SK-N-SH (cell line): ENCODE data around the gene ZNF577. TPM values are rescaled to one million over a fixed set of nuclear protein-coding genes. Genes with fewer than 3 reads are reported as not detected.
A peak's percentile ranks its signal among the peaks of the same experiment; 100 is the strongest.

Experiments
- CTCF ChIA-PET: fragments of 300-600, 350-600 bp; formaldehyde crosslinking; extraction: SDS; loops from one replicate; lab custom pipeline; 2021; lab: Yijun Ruan, JAX
- POLR2A ChIA-PET: fragments of 350-600 bp; sonication (Branson Sonifier 250); formaldehyde crosslinking; extraction: SDS; loops from one replicate; lab custom pipeline; 2020; ENCODE audit warnings: antibody characterized with exemption, inconsistent platforms; lab: Yijun Ruan, JAX
- DNase-seq: peaks from one replicate; pipeline ENCODE4 v3.0.0; 2012
- H2AFZ ChIP-seq: fragments of 200-600 bp; sonication (generic); 2 replicates; pipeline ENCODE4 v1.8.1; 2016; ENCODE audit warnings: antibody characterized with exemption, mild to moderate bottlenecking, low read depth
- H3F3A ChIP-seq: fragments of 200-600 bp; sonication (generic); replicated peaks from 2 replicates; pipeline ENCODE3; 2016; ENCODE audit warnings: antibody characterized with exemption, mild to moderate bottlenecking; ENCODE audit not compliant: insufficient read depth
- H3K27ac ChIP-seq, 2 experiments: fragments of 200-500 bp in 1 of 2; fragments of 200-600 bp in 1 of 2; sonication (Bioruptor generic) in 1 of 2; sonication (generic), shearing (Covaris generic) in 1 of 2; 2 replicates each; pipeline versions ENCODE4 v1.5.1 to v1.6.1; 2014 to 2016; ENCODE audit warnings: low read depth in 2 of 2, inconsistent platforms in 1 of 2, low read length in 1 of 2, mild to moderate bottlenecking in 1 of 2, mixed read lengths in 1 of 2
- H3K27me3 ChIP-seq: fragments of 200-600 bp; sonication (generic), shearing (Covaris generic); 2 replicates; pipeline ENCODE4 v1.6.1; 2016; ENCODE audit warnings: mixed run types; ENCODE audit not compliant: insufficient read depth
- H3K36me3 ChIP-seq, 2 experiments: fragments of 200-500 bp in 1 of 2; fragments of 200-600 bp in 1 of 2; sonication (Bioruptor generic) in 1 of 2; sonication (generic) in 1 of 2; replicated peaks in 1 of 2; 2 replicates each; pipeline versions ENCODE3 to v1.5.1; 2014 to 2016; ENCODE audit warnings: low read length in 1 of 2, mild to moderate bottlenecking in 1 of 2; ENCODE audit not compliant: insufficient read depth in 2 of 2, control insufficient read depth in 1 of 2
- H3K4me1 ChIP-seq, 2 experiments: fragments of 200-500 bp in 1 of 2; fragments of 200-600 bp in 1 of 2; sonication (Bioruptor generic) in 1 of 2; sonication (generic), shearing (Covaris generic) in 1 of 2; 2 replicates each; pipeline versions ENCODE4 v1.5.1 to v1.6.1; 2014 to 2016; ENCODE audit warnings: low read depth in 1 of 2, low read length in 1 of 2, mixed run types in 1 of 2; ENCODE audit not compliant: insufficient read depth in 2 of 2, control insufficient read depth in 1 of 2
- H3K4me2 ChIP-seq: fragments of 200-600 bp; sonication (generic), shearing (Covaris generic); 2 replicates; pipeline ENCODE4 v1.6.1; 2017; ENCODE audit warnings: mixed run types
- H3K4me3 ChIP-seq, 2 experiments: fragments of 200-500 bp in 1 of 2; fragments of 200-600 bp in 1 of 2; sonication (Bioruptor generic) in 1 of 2; sonication (generic), shearing (Covaris generic) in 1 of 2; 2 replicates each; pipeline versions ENCODE4 v1.5.1 to v1.8.1; 2014 to 2016; ENCODE audit warnings: low read depth in 2 of 2, inconsistent platforms in 1 of 2, low read length in 1 of 2, mild to moderate bottlenecking in 1 of 2, mixed read lengths in 1 of 2, moderate library complexity in 1 of 2
- H3K79me2 ChIP-seq: fragments of 200-600 bp; sonication (generic); 2 replicates; pipeline ENCODE4 v1.8.1; 2017; ENCODE audit warnings: mild to moderate bottlenecking; ENCODE audit not compliant: insufficient read depth
- H3K9ac ChIP-seq: fragments of 200-600 bp; sonication (generic); 2 replicates; pipeline ENCODE4 v1.6.1; 2017; ENCODE audit warnings: mixed run types
- H3K9me2 ChIP-seq: fragments of 200-600 bp; sonication (generic); 2 replicates; pipeline ENCODE4 v1.6.1; 2017; ENCODE audit warnings: mixed run types
- H3K9me3 ChIP-seq: fragments of 200-600 bp; sonication (generic); 2 replicates; pipeline ENCODE4 v1.6.1; 2017; ENCODE audit warnings: mixed run types, mild to moderate bottlenecking, moderate library complexity
- H4K20me1 ChIP-seq: fragments of 200-600 bp; sonication (generic); 2 replicates; pipeline ENCODE4 v1.6.1; 2017; ENCODE audit warnings: mild to moderate bottlenecking, mixed run types; ENCODE audit not compliant: insufficient read depth
- EP300 ChIP-seq, 2 experiments: IDR thresholded peaks; 2 replicates each; pipeline versions ENCODE4 v1.4.0 to v1.6.1; 2012; ENCODE audit warnings: borderline replicate concordance in 1 of 2, low read depth in 1 of 2, low read length in 1 of 2
- EZH2phosphoT487 ChIP-seq: fragments of 200-600 bp; sonication (generic); IDR thresholded peaks from 2 replicates; pipeline ENCODE4 v1.6.1; 2017; ENCODE audit warnings: low read depth, mixed run types, mild to moderate bottlenecking, antibody characterized with exemption, moderate library complexity, borderline replicate concordance
- FOSL2 ChIP-seq: IDR thresholded peaks from 2 replicates; pipeline ENCODE4 v1.4.0; 2012; ENCODE audit warnings: low read depth, mild to moderate bottlenecking, moderate library complexity, borderline replicate concordance
- GATA2 ChIP-seq: sonication (generic); formaldehyde crosslinking; IDR thresholded peaks from 2 replicates; pipeline ENCODE4 v1.5.0; 2020; ENCODE audit warnings: mild to moderate bottlenecking, missing genetic modification reagents
- NFIC ChIP-seq: IDR thresholded peaks from 2 replicates; pipeline ENCODE4 v1.4.0; 2012; ENCODE audit warnings: borderline replicate concordance
- POLR2AphosphoS5 ChIP-seq: IDR thresholded peaks from 2 replicates; pipeline ENCODE4 v1.6.1; 2012; ENCODE audit warnings: low read depth, low read length
- RCOR1 ChIP-seq: fragments of 150-350 bp; IDR thresholded peaks from 2 replicates; pipeline ENCODE4 v1.6.1; 2017; ENCODE audit warnings: antibody characterized with exemption, low read length
- RFX5 ChIP-seq: IDR thresholded peaks from 2 replicates; pipeline ENCODE4 v1.6.1; 2012; ENCODE audit warnings: mild to moderate bottlenecking, improper control_type of control experiment, low read length
- RXRA ChIP-seq: IDR thresholded peaks from 2 replicates; pipeline ENCODE4 v1.4.0; 2012; ENCODE audit warnings: low read depth, mild to moderate bottlenecking, borderline replicate concordance
- TEAD4 ChIP-seq: IDR thresholded peaks from 2 replicates; pipeline ENCODE4 v1.4.0; 2012; ENCODE audit warnings: mild to moderate bottlenecking, borderline replicate concordance; ENCODE audit not compliant: insufficient read depth
- WGBS: methylation state at CpG from one replicate; pipeline ENCODE4 v1.1.6; 2017; ENCODE audit warnings: low lambda C conversion rate; 5-methylcytosine and 5-hydroxymethylcytosine counted together
- polyA plus RNA-seq, 3 experiments: library from polyadenylated mRNA; depleted of rRNA; stranded (reverse); fragments of >200 nt; gene quantifications; 2 replicates each; pipeline ENCODE4 v1.2.3, GENCODE V29; 2012
- TF ChIP-seq, protein P1 (sequence below): fragments of 150-350 bp; IDR thresholded peaks from 2 replicates; pipeline ENCODE4 v1.6.1; 2016; ENCODE audit warnings: mild to moderate bottlenecking, low read depth, low read length

The ZNF577 gene
- polyA plus RNA-seq, 1 of the 3 experiments (the other 2 are of a cell fraction) = 6.8 TPM

- Histone ChIP-seq H3K9me3 (peaks cover 34% of the 10 kb centered on the region), H3F3A (peaks cover 6% of the 10 kb centered on the region), H3K9me2 (no peaks in the 10 kb centered on the region), H3K27ac (no peak overlapping the region), H3K9ac (no peak overlapping the region), H3K79me2 (no peaks in the 10 kb centered on the region), H2AFZ (no peak overlapping the region), H3K36me3 (peaks cover 61 to 72% of the 10 kb centered on the region in 2 experiments), H3K4me2 (no peak overlapping the region), H3K4me1 (no peaks in the 10 kb centered on the region), H3K27me3 (no peaks in the 10 kb centered on the region), H3K4me3 (peak overlapping the region in 1 of 2 experiments; percentile 24; a peak in 1 of 4 replicates), H4K20me1 (no peaks in the 10 kb centered on the region)
- ChIA-PET POLR2A (no interaction called here), CTCF (no interaction called here)
- 77% methylated on average over 10 of the region's 10 CpGs for WGBS
- DNase-seq = no peak
- TF ChIP-seq RFX5 = no peak
- TF ChIP-seq TEAD4 = no peak
- no peak for TF ChIP-seq RCOR1
- TF ChIP-seq, protein P1, sequence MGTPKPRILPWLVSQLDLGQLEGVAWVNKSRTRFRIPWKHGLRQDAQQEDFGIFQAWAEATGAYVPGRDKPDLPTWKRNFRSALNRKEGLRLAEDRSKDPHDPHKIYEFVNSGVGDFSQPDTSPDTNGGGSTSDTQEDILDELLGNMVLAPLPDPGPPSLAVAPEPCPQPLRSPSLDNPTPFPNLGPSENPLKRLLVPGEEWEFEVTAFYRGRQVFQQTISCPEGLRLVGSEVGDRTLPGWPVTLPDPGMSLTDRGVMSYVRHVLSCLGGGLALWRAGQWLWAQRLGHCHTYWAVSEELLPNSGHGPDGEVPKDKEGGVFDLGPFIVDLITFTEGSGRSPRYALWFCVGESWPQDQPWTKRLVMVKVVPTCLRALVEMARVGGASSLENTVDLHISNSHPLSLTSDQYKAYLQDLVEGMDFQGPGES = no peak
Observed at GRCh38 chr19:51891193-51891747, 3.5 kb upstream of the ZNF577 start.

GRCh38 chr19:51889934-51890333, 2.2 kb upstream of the ZNF577 start:
- peaks cover 6% of the 10 kb centered on the region for H3F3A ChIP-seq
- TF ChIP-seq GATA2 (CRISPR knock-in tag) (no peak), NFIC (no peak), TEAD4 (no peak), RCOR1 (no peak), EZH2phosphoT487 (no peak)
- TF ChIP-seq, protein P1 = no peak
- no peak overlapping the region for H3K27ac ChIP-seq
- H2AFZ ChIP-seq = no peak overlapping the region
- H3K9me3 ChIP-seq = peaks cover 45% of the 10 kb centered on the region
- no peaks in the 10 kb centered on the region for H3K9me2 ChIP-seq
- no peak overlapping the region for H3K4me3 ChIP-seq
- ChIA-PET POLR2A (no interaction called here), CTCF (no interaction called here)
- no peak overlapping the region for H3K9ac ChIP-seq
- H3K27me3 ChIP-seq = no peaks in the 10 kb centered on the region
- no peak for DNase-seq
- H3K36me3 ChIP-seq = peaks cover 52 to 61% of the 10 kb centered on the region in 2 experiments
- no peaks in the 10 kb centered on the region for H3K4me1 ChIP-seq
- no peak overlapping the region for H3K4me2 ChIP-seq
- 0 out of 2 replicates have a peak, but pooled peaks cover 3% of the 10 kb centered on the region for H3K79me2 ChIP-seq
- no peaks in the 10 kb centered on the region for H4K20me1 ChIP-seq

DNA sequence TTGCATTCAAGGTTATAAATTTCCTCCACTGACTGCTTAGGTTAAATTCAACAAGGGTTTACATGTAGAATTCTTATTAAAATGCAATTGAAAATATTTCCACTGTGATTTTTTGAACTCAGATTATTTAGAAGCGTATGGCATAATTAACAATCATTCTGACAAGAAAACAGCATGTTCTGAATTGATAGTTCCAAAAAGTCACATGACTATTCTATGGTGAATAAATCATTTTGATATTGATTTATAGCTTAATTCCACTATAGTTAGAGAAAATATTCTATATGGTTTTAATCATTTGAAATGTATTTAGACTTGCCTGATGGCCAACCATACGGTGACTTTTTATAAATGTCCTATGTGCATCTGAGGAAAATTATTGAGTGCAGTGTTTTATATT, 3.0 kb downstream of the ZNF577 start:
- H3K4me3 ChIP-seq = no peak overlapping the region
- no peak for DNase-seq
- CTCF ChIA-PET = no interaction called here
- H2AFZ ChIP-seq = no peak overlapping the region
- H3K9me2 ChIP-seq = no peaks in the 10 kb centered on the region
- H4K20me1 ChIP-seq = no peaks in the 10 kb centered on the region
- peaks cover 12 to 22% of the 10 kb centered on the region in 2 experiments for H3K36me3 ChIP-seq
- H3K4me2 ChIP-seq = no peak overlapping the region
- POLR2A ChIA-PET = no interaction called here
- H3K4me1 ChIP-seq = no peaks in the 10 kb centered on the region
- no peak overlapping the region for H3K27ac ChIP-seq
- H3F3A ChIP-seq = peaks cover under 1% of the 10 kb centered on the region
- 0 out of 2 replicates have a peak, but pooled peaks cover 3% of the 10 kb centered on the region for H3K79me2 ChIP-seq
- H3K27me3 ChIP-seq = no peaks in the 10 kb centered on the region
- 81% methylated on average over 2 of the region's 2 CpGs for WGBS
- TF ChIP-seq RXRA (no peak), FOSL2 (no peak), POLR2AphosphoS5 (no peak), EP300 (IDR thresholded peaks at IDR 0.05; ENCODE audit: borderline replicate concordance in 1 of 2, low read depth in 1 of 2, low read length in 1 of 2) (no peak), TEAD4 (no peak), GATA2 (CRISPR knock-in tag) (no peak)
- TF ChIP-seq, all 33 proteins: peak for 0
- Histone ChIP-seq H3K9me3 (peaks cover 26% of the 10 kb centered on the region), H3K9ac (no peak overlapping the region)
